ENCODE data around the gene SPOUT1. TPM values are rescaled to one million over a fixed set of nuclear protein-coding genes. Genes with fewer than 3 reads are reported as not detected.

Gene SPOUT1
- total RNA-seq, 2 experiments from 2014 or later, result 22.2 to 27.6 TPM

GRCh38 chr9:128836509-128837145 is 7.0 kb upstream of the SPOUT1 start:
- Mint-ChIP-seq H3K27ac (no peak overlapping the region), H3K4me3 (no peak overlapping the region), H3K4me1 (ENCODE audit: low read depth) (no peaks in the 10 kb centered on the region), H3K27me3 (no peaks in the 10 kb centered on the region), H3K36me3 (ENCODE audit: low read depth) (peaks cover 15% of the 10 kb centered on the region), H3K9me3 (no peaks in the 10 kb centered on the region)
- no peaks in the 10 kb centered on the region for H3K9me3 ChIP-seq (ENCODE audit: control insufficient read depth in 1 of 2, insufficient read depth in 1 of 2, low read length in 2 of 2)
- intact Hi-C loops (cut with DNase I, micrococcal nuclease), result no loop called here
- H3K36me3 ChIP-seq (ENCODE audit: insufficient read depth, low read length), result peaks cover 30% of the 10 kb centered on the region
- H3K4me1 ChIP-seq (ENCODE audit: insufficient read depth, low read length), result no peaks in the 10 kb centered on the region
- H3K4me3 ChIP-seq (ENCODE audit: low read length), result no peak overlapping the region
- POLR2A ChIA-PET, result no interaction called here
- H3K27me3 ChIP-seq (ENCODE audit: control insufficient read depth in 1 of 2, insufficient read depth in 2 of 2, low read length in 2 of 2), result no peaks in the 10 kb centered on the region
- no peak for TF ChIP-seq CTCF (IDR thresholded peaks at IDR 0.05)
- ATAC-seq (ENCODE audit: poor library complexity), result no peak
- H3K27ac ChIP-seq (ENCODE audit: low read depth in 1 of 2, low read length in 2 of 2), result no peak overlapping the region
- CTCF ChIA-PET, result no interaction called here
- no peak for DNase-seq

- Histone ChIP-seq H3K27me3 (ENCODE audit: control insufficient read depth in 1 of 2, insufficient read depth in 2 of 2, low read length in 2 of 2) (no peaks in the 10 kb centered on the region), H3K4me3 (ENCODE audit: low read length) (no peak overlapping the region), H3K36me3 (ENCODE audit: insufficient read depth, low read length) (peaks cover 29% of the 10 kb centered on the region), H3K4me1 (ENCODE audit: insufficient read depth, low read length) (no peaks in the 10 kb centered on the region), H3K27ac (ENCODE audit: low read depth in 1 of 2, low read length in 2 of 2) (no peak overlapping the region), H3K9me3 (ENCODE audit: control insufficient read depth in 1 of 2, insufficient read depth in 1 of 2, low read length in 2 of 2) (no peaks in the 10 kb centered on the region)
- Mint-ChIP-seq H3K27me3 (no peaks in the 10 kb centered on the region), H3K9me3 (no peaks in the 10 kb centered on the region), H3K4me3 (no peak overlapping the region), H3K36me3 (ENCODE audit: low read depth) (peaks cover 15% of the 10 kb centered on the region), H3K27ac (no peak overlapping the region), H3K4me1 (ENCODE audit: low read depth) (no peaks in the 10 kb centered on the region)
- CTCF ChIA-PET, result no interaction called here
- DNase-seq (no peak), ATAC-seq (ENCODE audit: poor library complexity) (no peak)
- no peak for TF ChIP-seq CTCF (IDR thresholded peaks at IDR 0.05)
- intact Hi-C loops (cut with DNase I, micrococcal nuclease), result no loop called here
- POLR2A ChIA-PET, result no interaction called here
These were observed 5.9 kb upstream of the SPOUT1 start for GRCh38 chr9:128835246-128836210.

- Mint-ChIP-seq H3K9me3 (no peaks in the 10 kb centered on the region), H3K4me1 (ENCODE audit: low read depth) (peaks cover 15% of the 10 kb centered on the region)
- H3K4me3 ChIP-seq (ENCODE audit: low read length), result no peak overlapping the region
These were observed 4.1 kb upstream of the SPOUT1 start for GRCh38 chr9:128833696-128834095.

More at GRCh38 chr9:128833696-128834095, 4.1 kb upstream of the SPOUT1 start:
- H3K9me3 ChIP-seq (ENCODE audit: control insufficient read depth in 1 of 2, insufficient read depth in 1 of 2, low read length in 2 of 2), result no peaks in the 10 kb centered on the region
- ChIA-PET POLR2A (no interaction called here), CTCF (no interaction called here)
- intact Hi-C loops (cut with DNase I, micrococcal nuclease), result no loop called here
- no peak for ATAC-seq (ENCODE audit: poor library complexity)
- no peak overlapping the region for H3K27ac Mint-ChIP-seq
- H3K36me3 Mint-ChIP-seq (ENCODE audit: low read depth), result peaks cover 23% of the 10 kb centered on the region
- H3K27ac ChIP-seq (ENCODE audit: low read depth in 1 of 2, low read length in 2 of 2), result no peak overlapping the region
- TF ChIP-seq CTCF (IDR thresholded peaks at IDR 0.05), result no peak
- H3K4me1 ChIP-seq (ENCODE audit: insufficient read depth, low read length), result peaks cover 14% of the 10 kb centered on the region
- peaks cover 29% of the 10 kb centered on the region for H3K36me3 ChIP-seq (ENCODE audit: insufficient read depth, low read length)
- H3K4me3 Mint-ChIP-seq, result no peak overlapping the region
- no peaks in the 10 kb centered on the region for H3K27me3 Mint-ChIP-seq
- DNase-seq, result no peak
- H3K27me3 ChIP-seq (ENCODE audit: control insufficient read depth in 1 of 2, insufficient read depth in 2 of 2, low read length in 2 of 2), result no peaks in the 10 kb centered on the region
